IMR-90 (cell line): ENCODE results near the gene WDR37. TPM values are rescaled to one million over a fixed set of nuclear protein-coding genes. Genes with fewer than 3 reads are reported as not detected.

ENCODE experiments used
- ATAC-seq: fragments of 200-7000 bp; cut with Tn5 transposase; 2 replicates; pipeline ENCODE4 v1.9.1; 2020; ENCODE audit warnings: low read depth, mild to moderate bottlenecking, moderate library complexity
- BruUV-seq: library from RNA; stranded (reverse); fragments of 400-500 nt; replicated peaks from 2 replicates; lab custom pipeline; 2021; lab: Mats Ljungman, UMichigan
- CTCF ChIA-PET: fragments of 300-600 bp; formaldehyde crosslinking; extraction: SDS; loops from one replicate; lab custom pipeline; 2021; ENCODE audit warnings: antibody characterized with exemption; lab: Yijun Ruan, JAX
- POLR2A ChIA-PET: fragments of 300-600 bp; sonication (Branson Sonifier 250); formaldehyde crosslinking; loops from one replicate; lab custom pipeline; 2022; ENCODE audit warnings: antibody characterized with exemption; ENCODE audit not compliant: unreplicated experiment; lab: Charles Lee
- DNase-seq: peaks from one replicate; pipeline ENCODE4 v3.0.0; 2013
- H2AFZ ChIP-seq: replicated peaks from 2 replicates; pipeline ENCODE3; 2013; ENCODE audit warnings: low read length, mild to moderate bottlenecking; ENCODE audit not compliant: poor library complexity
- H2AK5ac ChIP-seq: 2 replicates; pipeline ENCODE4 v1.6.1; 2013; ENCODE audit warnings: low read depth, low read length, inconsistent platforms
- H2AK9ac ChIP-seq: replicated peaks from 2 replicates; pipeline ENCODE3; 2013; ENCODE audit warnings: mild to moderate bottlenecking, low read depth, low read length, moderate library complexity; ENCODE audit not compliant: poor library complexity
- H2BK120ac ChIP-seq: 2 replicates; pipeline ENCODE4 v1.6.1; 2013; ENCODE audit warnings: low read depth, low read length, inconsistent platforms
- H2BK15ac ChIP-seq: 3 replicates; pipeline ENCODE4 v1.6.1; 2013; ENCODE audit warnings: low read depth, low read length, inconsistent platforms
- H2BK20ac ChIP-seq: 2 replicates; pipeline ENCODE4 v1.6.1; 2013; ENCODE audit warnings: low read depth, mild to moderate bottlenecking, inconsistent platforms, low read length, moderate library complexity
- H2BK5ac ChIP-seq: 2 replicates; pipeline ENCODE4 v1.6.1; 2013; ENCODE audit warnings: mild to moderate bottlenecking, low read depth, low read length, inconsistent platforms; ENCODE audit not compliant: poor library complexity, severe bottlenecking
- H3K14ac ChIP-seq: replicated peaks from 2 replicates; pipeline ENCODE4 v1.6.1; 2013; ENCODE audit warnings: low read depth, low read length, inconsistent platforms
- H3K18ac ChIP-seq: 2 replicates; pipeline ENCODE4 v1.6.1; 2013; ENCODE audit warnings: low read depth, low read length, control low read depth
- H3K23ac ChIP-seq: 2 replicates; pipeline ENCODE4 v1.6.1; 2013; ENCODE audit warnings: low read depth, low read length, inconsistent platforms
- H3K27ac ChIP-seq: 2 replicates; pipeline ENCODE4 v1.5.1; 2013; ENCODE audit warnings: mild to moderate bottlenecking, control low read depth, low read length; ENCODE audit not compliant: insufficient read depth
- H3K27me3 ChIP-seq: 2 replicates; pipeline ENCODE4 v1.6.1; 2013; ENCODE audit warnings: low read length; ENCODE audit not compliant: control insufficient read depth, insufficient read depth
- H3K36me3 ChIP-seq: 2 replicates; pipeline ENCODE4 v1.6.1; 2013; ENCODE audit warnings: low read length, mixed read lengths; ENCODE audit not compliant: control insufficient read depth, insufficient read depth
- H3K4ac ChIP-seq: 2 replicates; pipeline ENCODE4 v1.6.1; 2013; ENCODE audit warnings: low read depth, low read length, inconsistent platforms
- H3K4me1 ChIP-seq: 2 replicates; pipeline ENCODE4 v1.6.1; 2013; ENCODE audit warnings: low read length, mixed read lengths; ENCODE audit not compliant: control insufficient read depth, insufficient read depth
- H3K4me2 ChIP-seq: 2 replicates; pipeline ENCODE4 v1.6.1; 2013; ENCODE audit warnings: low read depth, mild to moderate bottlenecking, control low read depth, low read length, moderate library complexity
- H3K4me3 ChIP-seq: 2 replicates; pipeline ENCODE4 v1.5.1; 2013; ENCODE audit warnings: low read depth, mild to moderate bottlenecking, control low read depth, low read length, moderate library complexity; ENCODE audit not compliant: insufficient read depth
- H3K56ac ChIP-seq: 2 replicates; pipeline ENCODE4 v1.6.1; 2013; ENCODE audit warnings: low read length, inconsistent platforms; ENCODE audit not compliant: insufficient read depth; ENCODE audit errors: extremely low read depth
- H3K79me1 ChIP-seq, 2 experiments: 2 replicates each; pipeline ENCODE4 v1.6.1; 2013; ENCODE audit warnings: low read length in 2 of 2, inconsistent platforms in 1 of 2, low read depth in 1 of 2
- H3K9ac ChIP-seq: 2 replicates; pipeline ENCODE4 v1.6.1; 2013; ENCODE audit warnings: low read depth, low read length, control low read depth
- H3K9me1 ChIP-seq: 2 replicates; pipeline ENCODE4 v1.6.1; 2013; ENCODE audit warnings: low read length, inconsistent platforms; ENCODE audit not compliant: insufficient read depth
- H3K9me3 ChIP-seq: 2 replicates; pipeline ENCODE4 v1.6.1; 2013; ENCODE audit warnings: low read length; ENCODE audit not compliant: control insufficient read depth, insufficient read depth
- H4K20me1 ChIP-seq: 2 replicates; pipeline ENCODE4 v1.6.1; 2013; ENCODE audit warnings: low read length, inconsistent platforms; ENCODE audit not compliant: insufficient read depth
- H4K5ac ChIP-seq: 2 replicates; pipeline ENCODE4 v1.6.1; 2013; ENCODE audit warnings: mild to moderate bottlenecking, low read depth, low read length, control low read depth
- H4K8ac ChIP-seq, 2 experiments: 2 replicates each; pipeline ENCODE4 v1.6.1; 2013; ENCODE audit warnings: low read depth in 2 of 2, low read length in 2 of 2, control low read depth in 1 of 2, inconsistent platforms in 1 of 2
- H4K91ac ChIP-seq: 2 replicates; pipeline ENCODE4 v1.6.1; 2013; ENCODE audit warnings: low read depth, low read length, inconsistent platforms; ENCODE audit not compliant: insufficient read depth
- BHLHE40 ChIP-seq: fragments of 150-350 bp; IDR thresholded peaks from 2 replicates; pipeline ENCODE4 v1.6.1; 2016; ENCODE audit warnings: mild to moderate bottlenecking, low read depth, low read length
- CEBPB ChIP-seq: IDR thresholded peaks from 2 replicates; pipeline ENCODE4 v1.6.1; 2012; ENCODE audit warnings: low read depth, low read length, improper control_type of control experiment
- CHD1 ChIP-seq: IDR thresholded peaks from 2 replicates; pipeline ENCODE4 v1.6.1; 2012; ENCODE audit warnings: low read depth, low read length, improper control_type of control experiment
- FOS ChIP-seq: fragments of 150-350 bp; IDR thresholded peaks from 2 replicates; pipeline ENCODE4 v1.6.1; 2016; ENCODE audit warnings: low read depth, low read length
- MAFK ChIP-seq: IDR thresholded peaks from 2 replicates; pipeline ENCODE4 v1.6.1; 2012; ENCODE audit warnings: low read depth, low read length, improper control_type of control experiment
- MAZ ChIP-seq: IDR thresholded peaks from 2 replicates; pipeline ENCODE4 v1.6.1; 2012; ENCODE audit warnings: low read depth, mild to moderate bottlenecking, low read length, improper control_type of control experiment, moderate library complexity, borderline replicate concordance
- MXI1 ChIP-seq: IDR thresholded peaks from 2 replicates; pipeline ENCODE4 v1.6.1; 2012; ENCODE audit warnings: low read depth, mild to moderate bottlenecking, low read length, moderate library complexity, borderline replicate concordance
- NFE2L2 ChIP-seq: fragments of 150-350 bp; IDR thresholded peaks from 2 replicates; pipeline ENCODE4 v1.6.1; 2016; ENCODE audit warnings: low read depth, mild to moderate bottlenecking, low read length
- POLR2A ChIP-seq: IDR thresholded peaks from 2 replicates; pipeline ENCODE4 v1.6.1; 2012; ENCODE audit warnings: mild to moderate bottlenecking, low read depth, low read length
- RAD21 ChIP-seq: IDR thresholded peaks from 2 replicates; pipeline ENCODE4 v1.6.1; 2012; ENCODE audit warnings: low read length, improper control_type of control experiment
- RCOR1 ChIP-seq: IDR thresholded peaks from 2 replicates; pipeline ENCODE4 v1.6.1; 2012; ENCODE audit warnings: mild to moderate bottlenecking, low read length, improper control_type of control experiment; ENCODE audit not compliant: insufficient replicate concordance
- RFX5 ChIP-seq: IDR thresholded peaks from 2 replicates; pipeline ENCODE4 v1.8.0; 2012; ENCODE audit warnings: low read depth, mild to moderate bottlenecking, low read length, moderate library complexity
- SMC3 ChIP-seq: fragments of 150-350 bp; IDR thresholded peaks from 2 replicates; pipeline ENCODE4 v1.6.1; 2016; ENCODE audit warnings: low read depth, mild to moderate bottlenecking, antibody characterized with exemption, low read length, moderate library complexity
- WGBS, 2 experiments: methylation state at CpG; one replicate each; pipeline versions ENCODE4 v1.1.5 to v1.1.7; 2013; ENCODE audit warnings: missing lambda C conversion rate in 2 of 2; ENCODE audit not compliant: insufficient read length in 1 of 2; ENCODE audit errors: extremely low coverage in 2 of 2; 5-methylcytosine and 5-hydroxymethylcytosine counted together
- dilution Hi-C: fragments of 300-500 bp; cut with HindIII; formaldehyde crosslinking; loops from one replicate; pipeline ENCODE4 v1.14.3; 2018; ENCODE audit warnings: low sequenced_read_pairs; ENCODE audit not compliant: unreplicated experiment
- in situ Hi-C: fragments of 300-500 bp; cut with MboI; formaldehyde crosslinking; loops from 3 replicates; pipeline ENCODE4 v1.14.3; 2019; ENCODE audit warnings: low sequenced_read_pairs, inconsistent platforms, mixed read lengths
- intact Hi-C: fragments of 100-400 bp; cut with micrococcal nuclease; formaldehyde crosslinking; loops from 2 replicates; pipeline ENCODE4 v1.10.0; 2022
- polyA plus RNA-seq, 3 experiments: library from polyadenylated mRNA; depleted of rRNA; stranded (reverse); fragments of >200 nt; gene quantifications; 2 replicates each; pipeline ENCODE4 v1.2.3, GENCODE V29; 2012; ENCODE audit warnings: low replicate concordance in 1 of 3
- total RNA-seq: library from RNA; depleted of rRNA; stranded (reverse); fragments of >200 nt; gene quantifications from 2 replicates; pipeline ENCODE4 v1.2.3, GENCODE V29; 2012
- TF ChIP-seq, protein P1 (sequence below): fragments of 150-350 bp; IDR thresholded peaks from 2 replicates; pipeline ENCODE4 v1.6.1; 2017; ENCODE audit warnings: mild to moderate bottlenecking, antibody characterized with exemption, low read length, low read depth
- TF ChIP-seq, protein P2 (sequence below): conservative IDR thresholded peaks from 2 replicates; pipeline ENCODE4 v1.5.1; 2012; ENCODE audit warnings: mild to moderate bottlenecking, low read depth, low read length, improper control_type of control experiment
- TF ChIP-seq, protein P3 (sequence below): fragments of 150-350 bp; IDR thresholded peaks from 2 replicates; pipeline ENCODE4 v1.6.1; 2016; ENCODE audit warnings: low read depth, mild to moderate bottlenecking, low read length, moderate library complexity, borderline replicate concordance

Gene WDR37
- total and polyA plus RNA-seq, 2 of the 4 experiments (the other 2 are of a cell fraction), result 12.7 to 14.5 TPM

DNA sequence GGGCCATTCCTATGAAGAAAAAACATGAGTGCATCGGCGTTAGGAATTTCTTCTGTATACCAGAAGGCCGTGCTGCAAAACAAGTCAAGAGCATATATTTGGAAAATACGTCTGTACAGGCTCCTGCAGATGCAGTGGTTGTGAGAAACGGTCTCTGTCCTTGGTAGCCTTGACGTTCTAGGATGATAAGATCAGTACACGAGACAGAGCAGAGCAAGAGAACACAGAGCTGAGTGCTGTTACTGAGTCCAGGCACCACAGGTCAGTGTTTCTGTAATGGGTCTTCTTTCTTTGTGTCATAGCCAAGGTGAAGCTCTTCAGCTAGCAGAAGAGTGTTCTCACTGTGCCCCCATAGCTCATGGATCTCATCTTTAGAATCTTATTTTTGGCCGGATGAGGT lies 62.8 kb downstream of the WDR37 start:
- POLR2A ChIA-PET, result no interaction called here
- no peaks in the 10 kb centered on the region for H3K27me3 ChIP-seq
- no peak overlapping the region for H2BK20ac ChIP-seq
- H3K4me3 ChIP-seq, result no peak overlapping the region
- BruUV-seq, result no TSS peak
- no peak overlapping the region for H2AK5ac ChIP-seq
- no peak overlapping the region for H4K5ac ChIP-seq
- H2BK120ac ChIP-seq, result no peak overlapping the region
- no peak overlapping the region for H2AK9ac ChIP-seq
- H2AFZ ChIP-seq, result no peak overlapping the region
- DNase-seq, result no peak
- CTCF ChIA-PET, result no interaction called here
- intact Hi-C loops, result loop anchor here (10.0 kb wide), 1 partner anchor 1806 kb away; no protein-coding TSS in a partner anchor
- dilution Hi-C loops, result no loop called here
- H3K9ac ChIP-seq, result no peak overlapping the region
- no peak overlapping the region for H2BK5ac ChIP-seq
- peaks cover 50% of the 10 kb centered on the region for H3K36me3 ChIP-seq
- no peaks in the 10 kb centered on the region for H3K9me3 ChIP-seq
- H4K8ac ChIP-seq, result no peak overlapping the region
- 0 out of 2 replicates have a peak, but pooled peaks cover 3% of the 10 kb centered on the region for H3K9me1 ChIP-seq
- in situ Hi-C loops, result loop anchor here (10.0 kb wide), 1 partner anchor 1926 kb away; no protein-coding TSS in a partner anchor
- no peak overlapping the region for H3K23ac ChIP-seq
- H3K18ac ChIP-seq, result no peak overlapping the region
- peaks cover 9 to 25% of the 10 kb centered on the region in 2 experiments for H3K79me1 ChIP-seq
- no peak overlapping the region for H3K4ac ChIP-seq
- H2BK15ac ChIP-seq, result no peak overlapping the region
- 0 out of 2 replicates have a peak, but pooled peaks cover 5% of the 10 kb centered on the region for H4K20me1 ChIP-seq
- no peak overlapping the region for H3K56ac ChIP-seq
- WGBS, 2 experiments, result 87% methylated on average over 5 of the region's 8 CpGs; no CpG with 5 or more reads in 1 of the 2 experiments
- no peak for ATAC-seq
- no peak overlapping the region for H3K27ac ChIP-seq
- no peak overlapping the region for H4K91ac ChIP-seq
- no peak overlapping the region for H3K4me2 ChIP-seq
- no peak overlapping the region for H3K14ac ChIP-seq
- TF ChIP-seq RCOR1 (no peak), NFE2L2 (no peak), BHLHE40 (no peak), CEBPB (no peak), SMC3 (no peak), FOS (no peak), MXI1 (no peak), RFX5 (no peak), POLR2A (no peak), MAFK (no peak), CHD1 (no peak), MAZ (no peak), RAD21 (no peak)
- TF ChIP-seq, protein P1, sequence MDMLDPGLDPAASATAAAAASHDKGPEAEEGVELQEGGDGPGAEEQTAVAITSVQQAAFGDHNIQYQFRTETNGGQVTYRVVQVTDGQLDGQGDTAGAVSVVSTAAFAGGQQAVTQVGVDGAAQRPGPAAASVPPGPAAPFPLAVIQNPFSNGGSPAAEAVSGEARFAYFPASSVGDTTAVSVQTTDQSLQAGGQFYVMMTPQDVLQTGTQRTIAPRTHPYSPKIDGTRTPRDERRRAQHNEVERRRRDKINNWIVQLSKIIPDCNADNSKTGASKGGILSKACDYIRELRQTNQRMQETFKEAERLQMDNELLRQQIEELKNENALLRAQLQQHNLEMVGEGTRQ, result no peak
- TF ChIP-seq, protein P2, sequence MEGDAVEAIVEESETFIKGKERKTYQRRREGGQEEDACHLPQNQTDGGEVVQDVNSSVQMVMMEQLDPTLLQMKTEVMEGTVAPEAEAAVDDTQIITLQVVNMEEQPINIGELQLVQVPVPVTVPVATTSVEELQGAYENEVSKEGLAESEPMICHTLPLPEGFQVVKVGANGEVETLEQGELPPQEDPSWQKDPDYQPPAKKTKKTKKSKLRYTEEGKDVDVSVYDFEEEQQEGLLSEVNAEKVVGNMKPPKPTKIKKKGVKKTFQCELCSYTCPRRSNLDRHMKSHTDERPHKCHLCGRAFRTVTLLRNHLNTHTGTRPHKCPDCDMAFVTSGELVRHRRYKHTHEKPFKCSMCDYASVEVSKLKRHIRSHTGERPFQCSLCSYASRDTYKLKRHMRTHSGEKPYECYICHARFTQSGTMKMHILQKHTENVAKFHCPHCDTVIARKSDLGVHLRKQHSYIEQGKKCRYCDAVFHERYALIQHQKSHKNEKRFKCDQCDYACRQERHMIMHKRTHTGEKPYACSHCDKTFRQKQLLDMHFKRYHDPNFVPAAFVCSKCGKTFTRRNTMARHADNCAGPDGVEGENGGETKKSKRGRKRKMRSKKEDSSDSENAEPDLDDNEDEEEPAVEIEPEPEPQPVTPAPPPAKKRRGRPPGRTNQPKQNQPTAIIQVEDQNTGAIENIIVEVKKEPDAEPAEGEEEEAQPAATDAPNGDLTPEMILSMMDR, result no peak
- TF ChIP-seq, protein P3, sequence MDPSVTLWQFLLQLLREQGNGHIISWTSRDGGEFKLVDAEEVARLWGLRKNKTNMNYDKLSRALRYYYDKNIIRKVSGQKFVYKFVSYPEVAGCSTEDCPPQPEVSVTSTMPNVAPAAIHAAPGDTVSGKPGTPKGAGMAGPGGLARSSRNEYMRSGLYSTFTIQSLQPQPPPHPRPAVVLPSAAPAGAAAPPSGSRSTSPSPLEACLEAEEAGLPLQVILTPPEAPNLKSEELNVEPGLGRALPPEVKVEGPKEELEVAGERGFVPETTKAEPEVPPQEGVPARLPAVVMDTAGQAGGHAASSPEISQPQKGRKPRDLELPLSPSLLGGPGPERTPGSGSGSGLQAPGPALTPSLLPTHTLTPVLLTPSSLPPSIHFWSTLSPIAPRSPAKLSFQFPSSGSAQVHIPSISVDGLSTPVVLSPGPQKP, result no peak
- no peaks in the 10 kb centered on the region for H3K4me1 ChIP-seq
